H9 (cell line): Measurements from ENCODE around the gene CHMP6. TPM values are rescaled to one million over a fixed set of nuclear protein-coding genes. Genes with fewer than 3 reads are reported as not detected.
A peak's percentile ranks its signal among the peaks of the same experiment; 100 is the strongest.

ENCODE experiments used
- DNase-seq: peaks from one replicate; pipeline ENCODE4 v3.0.0-alpha.2; 2017
- H2AFZ ChIP-seq: one replicate; pipeline ENCODE4 v1.6.1; 2013; ENCODE audit warnings: mild to moderate bottlenecking, low read length, control low read depth, moderate library complexity
- H2AK5ac ChIP-seq: 2 replicates; pipeline ENCODE4 v1.6.1; 2013; ENCODE audit warnings: low read length, control low read depth, mixed read lengths; ENCODE audit not compliant: insufficient read length
- H2BK120ac ChIP-seq: one replicate; pipeline ENCODE4 v1.6.1; 2013; ENCODE audit warnings: low read depth, mild to moderate bottlenecking, low read length, control low read depth, inconsistent platforms; ENCODE audit not compliant: poor library complexity, severe bottlenecking
- H2BK12ac ChIP-seq: 2 replicates; pipeline ENCODE4 v1.6.1; 2013; ENCODE audit warnings: low read length, control low read depth, mixed read lengths, low read depth; ENCODE audit not compliant: insufficient read length
- H2BK15ac ChIP-seq: 2 replicates; pipeline ENCODE4 v1.6.1; 2013; ENCODE audit warnings: low read depth, low read length, control low read depth
- H2BK20ac ChIP-seq: one replicate; pipeline ENCODE4 v1.6.1; 2013; ENCODE audit warnings: low read depth, mild to moderate bottlenecking, low read length, control low read depth, inconsistent platforms; ENCODE audit not compliant: poor library complexity, severe bottlenecking
- H2BK5ac ChIP-seq: 2 replicates; pipeline ENCODE4 v1.6.1; 2013; ENCODE audit warnings: low read length, control low read depth, mixed read lengths; ENCODE audit not compliant: insufficient read length
- H3K14ac ChIP-seq: 2 replicates; pipeline ENCODE4 v1.6.1; 2013; ENCODE audit warnings: low read length, control low read depth; ENCODE audit not compliant: insufficient read depth
- H3K18ac ChIP-seq: 2 replicates; pipeline ENCODE4 v1.6.1; 2013; ENCODE audit warnings: low read depth, mild to moderate bottlenecking, mixed read lengths, low read length, control low read depth; ENCODE audit not compliant: insufficient read length
- H3K23ac ChIP-seq: 2 replicates; pipeline ENCODE4 v1.6.1; 2013; ENCODE audit warnings: low read length, control low read depth, mixed read lengths, low read depth; ENCODE audit not compliant: insufficient read length
- H3K23me2 ChIP-seq: 2 replicates; pipeline ENCODE4 v1.6.1; 2013; ENCODE audit warnings: low read depth, mild to moderate bottlenecking, mixed read lengths, low read length, control low read depth; ENCODE audit not compliant: insufficient read length, poor library complexity, severe bottlenecking
- H3K27ac ChIP-seq: 2 replicates; pipeline ENCODE4 v1.5.1; 2013; ENCODE audit warnings: low read length, control low read depth, mixed read lengths, low read depth; ENCODE audit not compliant: insufficient read length
- H3K27me3 ChIP-seq: 2 replicates; pipeline ENCODE4 v1.6.1; 2013; ENCODE audit warnings: low read length, control low read depth, inconsistent platforms; ENCODE audit not compliant: insufficient read depth
- H3K4ac ChIP-seq: 2 replicates; pipeline ENCODE4 v1.6.1; 2013; ENCODE audit warnings: low read depth, mild to moderate bottlenecking, control low read depth, inconsistent platforms, low read length, moderate library complexity
- H3K4me1 ChIP-seq: 2 replicates; pipeline ENCODE4 v1.6.1; 2013; ENCODE audit warnings: low read length, control low read depth, inconsistent platforms; ENCODE audit not compliant: insufficient read depth
- H3K4me2 ChIP-seq: 2 replicates; pipeline ENCODE4 v1.6.1; 2013; ENCODE audit warnings: low read length, control low read depth, mixed read lengths; ENCODE audit not compliant: insufficient read length, insufficient read depth
- H3K56ac ChIP-seq: 2 replicates; pipeline ENCODE4 v1.6.1; 2013; ENCODE audit warnings: low read depth, mild to moderate bottlenecking, mixed read lengths, low read length, control low read depth; ENCODE audit not compliant: insufficient read length
- H3K79me1 ChIP-seq: 2 replicates; pipeline ENCODE4 v1.6.1; 2013; ENCODE audit warnings: low read depth, mild to moderate bottlenecking, moderate library complexity, low read length, control low read depth, inconsistent platforms; ENCODE audit not compliant: insufficient read depth, poor library complexity, severe bottlenecking
- H3K79me2 ChIP-seq: 2 replicates; pipeline ENCODE4 v1.6.1; 2013; ENCODE audit warnings: low read length, control low read depth, inconsistent platforms; ENCODE audit not compliant: insufficient read depth
- H3K9ac ChIP-seq: 2 replicates; pipeline ENCODE4 v1.6.1; 2013; ENCODE audit warnings: low read length, control low read depth, mixed read lengths; ENCODE audit not compliant: insufficient read length; ENCODE audit errors: extremely low read depth
- H3K9me3 ChIP-seq: one replicate; pipeline ENCODE4 v1.6.1; 2013; ENCODE audit warnings: low read depth, low read length, inconsistent platforms; ENCODE audit not compliant: control insufficient read depth
- H3T11ph ChIP-seq: one replicate; pipeline ENCODE4 v1.6.1; 2013; ENCODE audit warnings: mild to moderate bottlenecking, low read length, control low read depth, inconsistent platforms
- H4K20me1 ChIP-seq: one replicate; pipeline ENCODE4 v1.6.1; 2013; ENCODE audit not compliant: control insufficient read depth, insufficient read length, insufficient read depth
- H4K5ac ChIP-seq: 2 replicates; pipeline ENCODE4 v1.6.1; 2013; ENCODE audit warnings: low read depth, mild to moderate bottlenecking, mixed read lengths, low read length, control low read depth; ENCODE audit not compliant: insufficient read length
- H4K8ac ChIP-seq: replicated peaks from 2 replicates; pipeline ENCODE4 v1.6.1; 2013; ENCODE audit warnings: low read length, control low read depth, mixed read lengths, low read depth; ENCODE audit not compliant: insufficient read length
- H4K91ac ChIP-seq: 2 replicates; pipeline ENCODE4 v1.6.1; 2013; ENCODE audit warnings: low read depth, mild to moderate bottlenecking, moderate library complexity, mixed read lengths, low read length, control low read depth; ENCODE audit not compliant: insufficient read length
- H3K27ac Mint-ChIP-seq, 3 experiments: 2 replicates in 2 of 3; 3 replicates in 1 of 3; pipeline ENCODE4 v1.8.0; 2020 to 2021; ENCODE audit warnings: mixed read lengths in 3 of 3, mild to moderate bottlenecking in 1 of 3, moderate library complexity in 1 of 3
- H3K27me3 Mint-ChIP-seq: 2 replicates; pipeline ENCODE4 v1.8.0; 2021; ENCODE audit warnings: low read depth, mild to moderate bottlenecking, moderate library complexity, mixed read lengths
- H3K36me3 Mint-ChIP-seq, 3 experiments: 2 replicates in 2 of 3; 3 replicates in 1 of 3; pipeline ENCODE4 v1.8.0; 2020 to 2021; ENCODE audit warnings: low read depth in 3 of 3, mixed read lengths in 3 of 3; ENCODE audit not compliant: insufficient read depth in 1 of 3
- H3K4me1 Mint-ChIP-seq, 2 experiments: 2 replicates each; pipeline ENCODE4 v1.8.0; 2020; ENCODE audit warnings: mixed read lengths in 2 of 2
- H3K4me3 Mint-ChIP-seq, 2 experiments: 2 replicates in 1 of 2; 3 replicates in 1 of 2; pipeline ENCODE4 v1.8.0; 2020 to 2021; ENCODE audit warnings: mild to moderate bottlenecking in 2 of 2, mixed read lengths in 2 of 2, moderate library complexity in 1 of 2
- H3K9me3 Mint-ChIP-seq, 2 experiments: 2 replicates in 1 of 2; 3 replicates in 1 of 2; pipeline ENCODE4 v1.8.0; 2020; ENCODE audit warnings: mild to moderate bottlenecking in 2 of 2, mixed read lengths in 2 of 2, moderate library complexity in 1 of 2
- WGBS: extraction: QIAGEN DNeasy Blood & Tissue Kit; methylation state at CpG from one replicate; pipeline ENCODE4 v1.1.7; 2013; ENCODE audit warnings: missing lambda C conversion rate, low lambda C conversion rate, mixed read lengths; ENCODE audit not compliant: insufficient read length; ENCODE audit errors: extremely low coverage; 5-methylcytosine and 5-hydroxymethylcytosine counted together
- total RNA-seq: library from RNA; stranded (reverse); gene quantifications from 2 replicates; pipeline ENCODE4 v1.2.1, GENCODE V29; 2021
- TF ChIP-seq, protein P1 (sequence below): fragments of 200-600 bp; sonication (generic); conservative IDR thresholded peaks from 3 replicates; pipeline ENCODE4 v1.8.0; 2021; ENCODE audit warnings: antibody characterized with exemption, mild to moderate bottlenecking

CHMP6 gene
- total RNA-seq, 1 experiment from 2014 or later = 23.4 TPM

DNA sequence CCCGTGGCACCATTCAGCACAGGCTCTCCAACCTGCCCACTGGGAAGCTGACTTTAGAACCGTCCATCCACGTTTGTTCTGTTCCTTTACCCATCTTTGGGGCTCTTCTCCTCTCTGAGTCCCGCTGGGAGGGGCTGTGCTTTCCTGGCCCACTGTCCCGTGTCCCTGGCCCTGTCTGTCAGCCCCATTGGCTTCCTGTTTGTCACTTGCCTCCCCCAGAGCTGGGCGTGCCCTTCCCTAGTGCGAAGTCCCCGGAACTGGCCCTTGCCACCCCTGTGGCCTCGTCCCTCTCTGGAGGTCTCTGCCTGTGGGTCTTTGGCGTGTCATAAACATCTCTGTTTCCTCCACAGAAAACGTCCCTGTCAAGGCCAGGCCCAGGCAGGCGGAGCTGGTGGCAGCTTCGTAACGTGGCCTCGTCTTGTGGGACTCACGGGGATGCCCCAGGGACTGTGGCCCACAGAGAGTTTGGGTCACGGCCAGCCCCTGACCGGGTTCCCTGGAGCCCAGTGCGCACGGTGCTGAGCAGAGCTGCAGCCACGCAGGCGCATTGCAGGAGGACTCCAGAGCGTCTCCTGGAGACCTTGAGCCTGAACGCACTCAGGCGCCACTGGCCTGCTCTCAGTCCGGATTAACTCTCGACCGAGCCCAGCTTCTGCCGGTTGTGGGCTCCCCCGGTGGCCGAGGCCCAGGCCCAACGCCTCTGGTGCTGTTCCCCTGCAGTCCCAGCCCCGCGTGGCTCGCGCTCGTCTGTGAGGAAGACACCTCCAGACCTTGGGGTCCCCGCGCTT is 7.3 kb downstream of the CHMP6 start:
- Histone ChIP-seq H3K56ac (no peak overlapping the region), H3K23me2 (peaks cover 4% of the 10 kb centered on the region), H2BK12ac (no peak overlapping the region), H2BK5ac (no peak overlapping the region), H4K20me1 (no peaks in the 10 kb centered on the region), H3K79me1 (no peaks in the 10 kb centered on the region), H4K5ac (no peak overlapping the region), H2AK5ac (no peak overlapping the region), H2AFZ (no peak overlapping the region), H3K18ac (no peak overlapping the region), H3K27me3 (no peaks in the 10 kb centered on the region; the same call in 1 of the 2 replicates), H2BK120ac (no peak overlapping the region), H3K4me2 (no peak overlapping the region), H3T11ph (no peak overlapping the region), H3K23ac (no peak overlapping the region), H2BK20ac (no peak overlapping the region), H3K9me3 (no peaks in the 10 kb centered on the region), H3K27ac (no peak overlapping the region), H4K91ac (no peak overlapping the region), H3K14ac (no peak overlapping the region), H3K79me2 (no peaks in the 10 kb centered on the region), H3K9ac (no peak overlapping the region), H3K4ac (no peak overlapping the region), H3K4me1 (no peaks in the 10 kb centered on the region), H2BK15ac (no peak overlapping the region), H4K8ac (no peak overlapping the region)
- TF ChIP-seq, protein P1, sequence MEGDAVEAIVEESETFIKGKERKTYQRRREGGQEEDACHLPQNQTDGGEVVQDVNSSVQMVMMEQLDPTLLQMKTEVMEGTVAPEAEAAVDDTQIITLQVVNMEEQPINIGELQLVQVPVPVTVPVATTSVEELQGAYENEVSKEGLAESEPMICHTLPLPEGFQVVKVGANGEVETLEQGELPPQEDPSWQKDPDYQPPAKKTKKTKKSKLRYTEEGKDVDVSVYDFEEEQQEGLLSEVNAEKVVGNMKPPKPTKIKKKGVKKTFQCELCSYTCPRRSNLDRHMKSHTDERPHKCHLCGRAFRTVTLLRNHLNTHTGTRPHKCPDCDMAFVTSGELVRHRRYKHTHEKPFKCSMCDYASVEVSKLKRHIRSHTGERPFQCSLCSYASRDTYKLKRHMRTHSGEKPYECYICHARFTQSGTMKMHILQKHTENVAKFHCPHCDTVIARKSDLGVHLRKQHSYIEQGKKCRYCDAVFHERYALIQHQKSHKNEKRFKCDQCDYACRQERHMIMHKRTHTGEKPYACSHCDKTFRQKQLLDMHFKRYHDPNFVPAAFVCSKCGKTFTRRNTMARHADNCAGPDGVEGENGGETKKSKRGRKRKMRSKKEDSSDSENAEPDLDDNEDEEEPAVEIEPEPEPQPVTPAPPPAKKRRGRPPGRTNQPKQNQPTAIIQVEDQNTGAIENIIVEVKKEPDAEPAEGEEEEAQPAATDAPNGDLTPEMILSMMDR = no peak; the same call in 2 of the 3 replicates
- peak overlapping the region in 1 of 3 experiments; percentile 68; a peak in 1 of 7 replicates for H3K27ac Mint-ChIP-seq
- peaks cover 5 to 23% (median 20%) of the 10 kb centered on the region in 3 experiments; a peak in 5 of 7 replicates for H3K36me3 Mint-ChIP-seq
- no peaks in the 10 kb centered on the region for H3K9me3 Mint-ChIP-seq
- no CpG with 5 or more reads among the region's 39 CpGs for WGBS
- peaks cover 28% of the 10 kb centered on the region for H3K27me3 Mint-ChIP-seq
- DNase-seq = peak; percentile 36
- H3K4me3 Mint-ChIP-seq = no peak overlapping the region
- peaks cover 6 to 10% of the 10 kb centered on the region in 2 experiments; a peak in 2 of 4 replicates for H3K4me1 Mint-ChIP-seq
